Measurements from ENCODE around the gene BRINP3. TPM values are rescaled to one million over a fixed set of nuclear protein-coding genes. Genes with fewer than 3 reads are reported as not detected.

The BRINP3 gene
- total and polyA plus RNA-seq, 2 donors (not counting 3 experiments of a cell fraction or from before 2014, with no cell fraction given): not detected

GRCh38 chr1:190252046-190252445 lies 225.6 kb downstream of the BRINP3 start:
- Histone ChIP-seq H4K20me1 (replicated peaks; ENCODE audit: control insufficient read depth, extremely low read depth, insufficient read depth, low read length) (no peaks in the 10 kb centered on the region), H3K79me2 (ENCODE audit: control insufficient read depth, insufficient read depth, low read length) (no peaks in the 10 kb centered on the region), H3K4me3 (replicated peaks in 1 of 3; ENCODE audit: insufficient read depth in 1 of 3, low read depth in 1 of 3, low read length in 3 of 3) (no peak overlapping the region), H3K27me3 (ENCODE audit: control insufficient read depth in 2 of 2, insufficient read depth in 2 of 2, low read length in 2 of 2) (no peaks in the 10 kb centered on the region), H3K27ac (ENCODE audit: insufficient read depth, low read depth, low read length) (no peak overlapping the region), H3K9me1 (replicated peaks; ENCODE audit: control insufficient read depth, extremely low read depth, insufficient read depth, low read length) (no peaks in the 10 kb centered on the region), H2AFZ (ENCODE audit: low read depth, low read length) (no peak overlapping the region), H3K4me1 (ENCODE audit: control insufficient read depth, extremely low read depth, insufficient read depth, low read length) (no peaks in the 10 kb centered on the region), H3K9ac (replicated peaks; ENCODE audit: extremely low read depth, insufficient read depth, low read length) (no peak overlapping the region), H3K4me2 (ENCODE audit: insufficient read depth, low read length) (no peak overlapping the region), H3K9me3 (replicated peaks; ENCODE audit: control insufficient read depth, insufficient read depth, low read length) (no peaks in the 10 kb centered on the region), H3K36me3 (ENCODE audit: control insufficient read depth in 2 of 2, extremely low read depth in 1 of 2, insufficient read depth in 2 of 2, low read length in 2 of 2) (no peaks in the 10 kb centered on the region)
- no peak for TF ChIP-seq EZH2 (IDR thresholded peaks at IDR 0.05; ENCODE audit: borderline replicate concordance, low read depth, low read length, severe bottlenecking)
- no peak for TF ChIP-seq MAX (IDR thresholded peaks at IDR 0.05; ENCODE audit: insufficient read depth, insufficient read length)
- no peak for TF ChIP-seq JUN (IDR thresholded peaks at IDR 0.05; ENCODE audit: borderline replicate concordance, insufficient read depth, insufficient read length, low read depth)
- no peak for TF ChIP-seq POLR2AphosphoS5 (IDR thresholded peaks at IDR 0.05; ENCODE audit: insufficient read depth, low read depth, low read length)
- TF ChIP-seq MYC (IDR thresholded peaks at IDR 0.05; ENCODE audit: low read depth, low read length): no peak
- TF ChIP-seq, protein P1, sequence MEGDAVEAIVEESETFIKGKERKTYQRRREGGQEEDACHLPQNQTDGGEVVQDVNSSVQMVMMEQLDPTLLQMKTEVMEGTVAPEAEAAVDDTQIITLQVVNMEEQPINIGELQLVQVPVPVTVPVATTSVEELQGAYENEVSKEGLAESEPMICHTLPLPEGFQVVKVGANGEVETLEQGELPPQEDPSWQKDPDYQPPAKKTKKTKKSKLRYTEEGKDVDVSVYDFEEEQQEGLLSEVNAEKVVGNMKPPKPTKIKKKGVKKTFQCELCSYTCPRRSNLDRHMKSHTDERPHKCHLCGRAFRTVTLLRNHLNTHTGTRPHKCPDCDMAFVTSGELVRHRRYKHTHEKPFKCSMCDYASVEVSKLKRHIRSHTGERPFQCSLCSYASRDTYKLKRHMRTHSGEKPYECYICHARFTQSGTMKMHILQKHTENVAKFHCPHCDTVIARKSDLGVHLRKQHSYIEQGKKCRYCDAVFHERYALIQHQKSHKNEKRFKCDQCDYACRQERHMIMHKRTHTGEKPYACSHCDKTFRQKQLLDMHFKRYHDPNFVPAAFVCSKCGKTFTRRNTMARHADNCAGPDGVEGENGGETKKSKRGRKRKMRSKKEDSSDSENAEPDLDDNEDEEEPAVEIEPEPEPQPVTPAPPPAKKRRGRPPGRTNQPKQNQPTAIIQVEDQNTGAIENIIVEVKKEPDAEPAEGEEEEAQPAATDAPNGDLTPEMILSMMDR (IDR thresholded peaks at IDR 0.05; ENCODE audit: extremely low read depth in 1 of 2, insufficient read depth in 1 of 2, low read depth in 1 of 2, low read length in 2 of 2): no peak
- BruUV-seq (replicated peaks): no TSS peak
- intact Hi-C loops (cut with micrococcal nuclease): no loop called here
- dilution Hi-C loops (cut with MboI; ENCODE audit: extremely low pct_ligation_motif_present, low sequenced_read_pairs): no loop called here
- CTCF ChIA-PET: interaction anchor here (1.0 kb wide), 1 partner anchor 56 kb away, joined by 3 read pairs; no protein-coding TSS in a partner anchor
- POLR2A ChIA-PET: no interaction called here
- DNase-seq (ENCODE audit: low read depth, low spot score) (no peak), FAIRE-seq (no peak)

Measured in endothelial cell of umbilical vein (primary cell).